ENCODE data around the gene FXYD6.

- TF ChIP-seq CTCF (conservative IDR thresholded peaks at IDR 0.05; ENCODE audit: low read depth, low read length) (no peak), EZH2 (IDR thresholded peaks at IDR 0.05; ENCODE audit: borderline replicate concordance, low read depth, low read length, poor library complexity, severe bottlenecking) (no peak)
Measured at GRCh38 chr11:117892651-117893050, 16.2 kb upstream of the FXYD6 start.

Measured in A673 (cell line).